ENCODE data around the gene SLC39A11. TPM values are rescaled to one million over a fixed set of nuclear protein-coding genes. Genes with fewer than 3 reads are reported as not detected.

The SLC39A11 gene
- polyA plus RNA-seq, 1 donor from 2014 or later, result 8.0 TPM

- Histone ChIP-seq H3K9me2 (ENCODE audit: insufficient read depth, low read length) (no peaks in the 10 kb centered on the region), H3K4me3 (ENCODE audit: low read length) (no peak overlapping the region), H3K9me3 (ENCODE audit: low read length) (no peaks in the 10 kb centered on the region), H3K27me3 (ENCODE audit: insufficient read depth, low read depth, low read length) (no peaks in the 10 kb centered on the region), H4K20me1 (ENCODE audit: insufficient read depth) (no peaks in the 10 kb centered on the region), H3K9ac (ENCODE audit: low read length) (no peak overlapping the region), H2AFZ (ENCODE audit: low read depth, low read length) (no peak overlapping the region), H3K36me3 (ENCODE audit: insufficient read depth, low read length) (no peaks in the 10 kb centered on the region), H3K4me2 (ENCODE audit: low read length) (no peak overlapping the region), H3K79me2 (replicated peaks; ENCODE audit: insufficient read depth, low read length) (no peaks in the 10 kb centered on the region), H3F3A (ENCODE audit: insufficient read depth, low read length, poor library complexity, severe bottlenecking) (no peaks in the 10 kb centered on the region), H3K27ac (ENCODE audit: low read length) (no peak overlapping the region)
- no peak for TF ChIP-seq RAD21 (conservative IDR thresholded peaks at IDR 0.05)
- no peak for TF ChIP-seq MXI1 (conservative IDR thresholded peaks at IDR 0.05; ENCODE audit: poor library complexity, severe bottlenecking)
- no peak for TF ChIP-seq SMC3 (conservative IDR thresholded peaks at IDR 0.05; ENCODE audit: poor library complexity)
- TF ChIP-seq CTCF (IDR thresholded peaks at IDR 0.05; ENCODE audit: poor library complexity, severe bottlenecking), result no peak
- no peak for TF ChIP-seq REST (IDR thresholded peaks at IDR 0.05; ENCODE audit: borderline replicate concordance)
- no peak for TF ChIP-seq EZH2 (IDR thresholded peaks at IDR 0.05; ENCODE audit: borderline replicate concordance, insufficient read depth, low read length, poor library complexity, severe bottlenecking)
- no peak for TF ChIP-seq TAF1 (IDR thresholded peaks at IDR 0.05; ENCODE audit: low read depth)
- TF ChIP-seq EP300 (conservative IDR thresholded peaks at IDR 0.05; ENCODE audit: poor library complexity, severe bottlenecking), result no peak
- no peak for TF ChIP-seq POLR2AphosphoS5 (IDR thresholded peaks at IDR 0.05)
Observed at GRCh38 chr17:72749119-72749572, 343.3 kb downstream of the SLC39A11 start.

- Histone ChIP-seq H3K4me3 (ENCODE audit: low read length) (no peak overlapping the region), H3K9me2 (ENCODE audit: insufficient read depth, low read length) (no peaks in the 10 kb centered on the region), H3K79me2 (replicated peaks; ENCODE audit: insufficient read depth, low read length) (no peaks in the 10 kb centered on the region), H3K9me3 (ENCODE audit: low read length) (no peaks in the 10 kb centered on the region), H3K27ac (ENCODE audit: low read length) (no peak overlapping the region), H3K4me2 (ENCODE audit: low read length) (no peak overlapping the region), H3K9ac (ENCODE audit: low read length) (no peak overlapping the region), H3K27me3 (ENCODE audit: insufficient read depth, low read depth, low read length) (no peaks in the 10 kb centered on the region), H2AFZ (ENCODE audit: low read depth, low read length) (no peak overlapping the region), H4K20me1 (ENCODE audit: insufficient read depth) (no peaks in the 10 kb centered on the region), H3F3A (ENCODE audit: insufficient read depth, low read length, poor library complexity, severe bottlenecking) (no peaks in the 10 kb centered on the region), H3K36me3 (ENCODE audit: insufficient read depth, low read length) (no peaks in the 10 kb centered on the region)
- TF ChIP-seq MXI1 (conservative IDR thresholded peaks at IDR 0.05; ENCODE audit: poor library complexity, severe bottlenecking), result no peak
- TF ChIP-seq REST (IDR thresholded peaks at IDR 0.05; ENCODE audit: borderline replicate concordance), result no peak
- no peak for TF ChIP-seq TAF1 (IDR thresholded peaks at IDR 0.05; ENCODE audit: low read depth)
- TF ChIP-seq SMC3 (conservative IDR thresholded peaks at IDR 0.05; ENCODE audit: poor library complexity), result no peak
- no peak for TF ChIP-seq EZH2 (IDR thresholded peaks at IDR 0.05; ENCODE audit: borderline replicate concordance, insufficient read depth, low read length, poor library complexity, severe bottlenecking)
- no peak for TF ChIP-seq RAD21 (conservative IDR thresholded peaks at IDR 0.05)
- TF ChIP-seq EP300 (conservative IDR thresholded peaks at IDR 0.05; ENCODE audit: poor library complexity, severe bottlenecking), result no peak
- no peak for TF ChIP-seq POLR2AphosphoS5 (IDR thresholded peaks at IDR 0.05)
- no peak for TF ChIP-seq CTCF (IDR thresholded peaks at IDR 0.05; ENCODE audit: poor library complexity, severe bottlenecking)
Observed at GRCh38 chr17:72747501-72747900, 345.0 kb downstream of the SLC39A11 start.
